Measurements from ENCODE around the gene SH3RF2.

- TF ChIP-seq GATA2 (IDR thresholded peaks at IDR 0.05; ENCODE audit: low read depth, low read length) = no peak
- no peak for TF ChIP-seq GATA3 (IDR thresholded peaks at IDR 0.05; ENCODE audit: low read depth, low read length)
Observed at GRCh38 chr5:145975361-145976066, 39.1 kb downstream of the SH3RF2 start.
